ENCODE results near the gene SPPL2C.

The SPPL2C gene

GRCh38 chr17:45814622-45815606 is 29.8 kb upstream of the SPPL2C start:
- Histone ChIP-seq H3K9me3 (ENCODE audit: control insufficient read depth, insufficient read depth, low read length) (no peaks in the 10 kb centered on the region), H3K27ac (ENCODE audit: low read depth, low read length) (no peak overlapping the region), H4K20me1 (ENCODE audit: control insufficient read depth, insufficient read depth, low read depth, low read length) (no peaks in the 10 kb centered on the region; the same call in 1 of the 2 replicates), H3K27me3 (ENCODE audit: control insufficient read depth, low read length) (no peaks in the 10 kb centered on the region), H3K4me3 (ENCODE audit: low read length) (no peak overlapping the region), H3K36me3 (ENCODE audit: control insufficient read depth, low read length) (no peaks in the 10 kb centered on the region), H3K4me1 (ENCODE audit: control insufficient read depth, low read length) (no peaks in the 10 kb centered on the region), H3K79me2 (ENCODE audit: control insufficient read depth, low read length) (no peaks in the 10 kb centered on the region), H3F3A (ENCODE audit: control insufficient read depth, insufficient read depth) (no peaks in the 10 kb centered on the region), H3K9me2 (replicated peaks; ENCODE audit: control insufficient read depth, low read length) (no peaks in the 10 kb centered on the region), H3K4me2 (ENCODE audit: low read length) (no peak overlapping the region)
- no peak for TF ChIP-seq CTCF (IDR thresholded peaks at IDR 0.05; ENCODE audit: low read depth, low read length, poor library complexity, severe bottlenecking)
- TF ChIP-seq EZH2phosphoT487 (IDR thresholded peaks at IDR 0.05; ENCODE audit: borderline replicate concordance, low read length), result no peak

- Histone ChIP-seq H3K27ac (ENCODE audit: low read depth, low read length) (no peak overlapping the region), H4K20me1 (ENCODE audit: control insufficient read depth, insufficient read depth, low read depth, low read length) (no peaks in the 10 kb centered on the region; the same call in 1 of the 2 replicates), H3K9me2 (replicated peaks; ENCODE audit: control insufficient read depth, low read length) (no peaks in the 10 kb centered on the region), H3K36me3 (ENCODE audit: control insufficient read depth, low read length) (no peaks in the 10 kb centered on the region), H3K9me3 (ENCODE audit: control insufficient read depth, insufficient read depth, low read length) (no peaks in the 10 kb centered on the region), H3F3A (ENCODE audit: control insufficient read depth, insufficient read depth) (no peaks in the 10 kb centered on the region), H3K4me3 (ENCODE audit: low read length) (no peak overlapping the region), H3K4me1 (ENCODE audit: control insufficient read depth, low read length) (no peaks in the 10 kb centered on the region), H3K27me3 (ENCODE audit: control insufficient read depth, low read length) (no peaks in the 10 kb centered on the region), H3K4me2 (ENCODE audit: low read length) (no peak overlapping the region), H3K79me2 (ENCODE audit: control insufficient read depth, low read length) (no peaks in the 10 kb centered on the region)
- TF ChIP-seq EZH2phosphoT487 (IDR thresholded peaks at IDR 0.05; ENCODE audit: borderline replicate concordance, low read length) (no peak), CTCF (IDR thresholded peaks at IDR 0.05; ENCODE audit: low read depth, low read length, poor library complexity, severe bottlenecking) (no peak)
Measured at GRCh38 chr17:45815752-45816151, 28.9 kb upstream of the SPPL2C start.

GRCh38 chr17:45818041-45818440 is 26.6 kb upstream of the SPPL2C start:
- H3F3A ChIP-seq (ENCODE audit: control insufficient read depth, insufficient read depth), result no peaks in the 10 kb centered on the region
- no peaks in the 10 kb centered on the region for H3K9me3 ChIP-seq (ENCODE audit: control insufficient read depth, insufficient read depth, low read length)
- no peaks in the 10 kb centered on the region; the same call in 1 of the 2 replicates for H4K20me1 ChIP-seq (ENCODE audit: control insufficient read depth, insufficient read depth, low read depth, low read length)
- H3K27me3 ChIP-seq (ENCODE audit: control insufficient read depth, low read length), result no peaks in the 10 kb centered on the region
- no peak overlapping the region for H3K27ac ChIP-seq (ENCODE audit: low read depth, low read length)
- H3K4me2 ChIP-seq (ENCODE audit: low read length), result no peak overlapping the region
- H3K9me2 ChIP-seq (replicated peaks; ENCODE audit: control insufficient read depth, low read length), result no peaks in the 10 kb centered on the region
- no peak overlapping the region for H3K4me3 ChIP-seq (ENCODE audit: low read length)
- no peak for TF ChIP-seq CTCF (IDR thresholded peaks at IDR 0.05; ENCODE audit: low read depth, low read length, poor library complexity, severe bottlenecking)
- TF ChIP-seq EZH2phosphoT487 (IDR thresholded peaks at IDR 0.05; ENCODE audit: borderline replicate concordance, low read length), result no peak
- no peaks in the 10 kb centered on the region for H3K79me2 ChIP-seq (ENCODE audit: control insufficient read depth, low read length)
- no peaks in the 10 kb centered on the region for H3K4me1 ChIP-seq (ENCODE audit: control insufficient read depth, low read length)
- no peaks in the 10 kb centered on the region for H3K36me3 ChIP-seq (ENCODE audit: control insufficient read depth, low read length)
